Lower lobe of right lung (tissue), 2 donors: ENCODE data around the gene SFXN1. TPM values are rescaled to one million over a fixed set of nuclear protein-coding genes. Genes with fewer than 3 reads are reported as not detected.

Experiments
- ATAC-seq, 2 donors: fragments of 200-7000 bp; cut with Tn5 transposase; one replicate each; pipeline ENCODE4 v1.9.1; 2020 to 2022; ENCODE audit warnings: mild to moderate bottlenecking in 2 of 2, moderate library complexity in 2 of 2
- DNase-seq: peaks from one replicate; pipeline ENCODE4 v3.0.0-alpha.2; 2020
- H3K27ac ChIP-seq: fragments of 200-600 bp; one replicate; pipeline ENCODE4 v1.8.0; 2022
- H3K27me3 ChIP-seq: fragments of 200-600 bp; one replicate; pipeline ENCODE4 v1.8.0; 2022; ENCODE audit warnings: low read depth
- H3K36me3 ChIP-seq: fragments of 200-600 bp; one replicate; pipeline ENCODE4 v1.8.0; 2022; ENCODE audit warnings: mild to moderate bottlenecking
- H3K4me1 ChIP-seq: fragments of 200-600 bp; one replicate; pipeline ENCODE4 v1.8.0; 2022
- H3K4me3 ChIP-seq: fragments of 200-600 bp; one replicate; pipeline ENCODE4 v1.8.0; 2022; ENCODE audit warnings: mild to moderate bottlenecking
- H3K9me3 ChIP-seq: fragments of 200-600 bp; one replicate; pipeline ENCODE4 v1.8.0; 2022
- intact Hi-C: fragments of 100-400 bp; cut with DNase I; formaldehyde crosslinking; loops from one replicate; pipeline ENCODE4 v1.11.0; 2022
- total RNA-seq: library from RNA; stranded (reverse); fragmentation: NEBNext Ultra II Directional; extraction: Animal tissue kit (Norgen Biotek cat#: 25700); gene quantifications from one replicate; pipeline ENCODE4 v1.2.1, GENCODE V29; 2021
- TF ChIP-seq, protein P1 (sequence below): fragments of 200-600 bp; IDR thresholded peaks from one replicate; pipeline ENCODE4 v1.8.0; 2022; ENCODE audit warnings: antibody characterized with exemption, mild to moderate bottlenecking
- donor health status: DM: no; HTN: yes; CAD: no; lungs with severe emphysema.

The SFXN1 gene
- total RNA-seq, 1 donor from 2014 or later, result 15.7 TPM

DNA sequence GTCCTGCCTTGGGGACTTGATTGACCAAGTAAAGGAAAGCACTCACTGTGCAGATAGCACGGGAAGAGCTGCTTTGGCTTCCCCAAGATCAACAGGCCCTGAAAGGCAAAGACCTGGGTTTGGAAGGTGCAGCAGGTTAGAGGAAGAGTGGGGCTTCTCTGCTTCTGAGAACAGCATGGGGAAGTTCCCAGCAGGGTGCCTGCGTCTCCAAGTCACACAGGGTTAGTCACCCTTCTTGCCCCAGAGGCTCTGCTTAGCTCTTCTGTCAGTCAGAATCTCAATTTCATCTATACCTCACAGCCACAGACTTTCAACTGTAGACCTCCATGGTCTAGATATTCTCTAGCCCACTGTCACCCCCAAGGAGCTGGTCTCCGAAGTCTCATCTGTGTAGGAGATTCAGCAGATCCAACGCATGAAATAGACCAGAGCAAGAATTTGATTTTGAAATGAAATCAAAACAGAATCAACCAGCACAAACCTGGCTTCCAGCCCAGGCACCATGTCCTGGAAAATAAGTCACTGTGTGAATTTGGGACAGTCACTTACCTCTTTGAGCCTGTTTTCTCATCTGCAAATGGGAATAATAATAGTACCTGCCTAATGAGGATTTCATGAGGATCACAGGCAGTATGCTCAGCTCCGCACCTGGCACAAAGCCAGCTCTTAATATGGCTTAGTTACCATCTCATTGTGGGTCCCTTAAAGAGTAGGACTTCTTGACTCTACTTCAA, 64.0 kb downstream of the SFXN1 start:
- Histone ChIP-seq H3K4me3 (no peak overlapping the region), H3K4me1 (no peaks in the 10 kb centered on the region), H3K27ac (no peak overlapping the region), H3K36me3 (no peaks in the 10 kb centered on the region), H3K9me3 (no peaks in the 10 kb centered on the region), H3K27me3 (peaks cover 9% of the 10 kb centered on the region)
- no peak for DNase-seq
- TF ChIP-seq, protein P1, sequence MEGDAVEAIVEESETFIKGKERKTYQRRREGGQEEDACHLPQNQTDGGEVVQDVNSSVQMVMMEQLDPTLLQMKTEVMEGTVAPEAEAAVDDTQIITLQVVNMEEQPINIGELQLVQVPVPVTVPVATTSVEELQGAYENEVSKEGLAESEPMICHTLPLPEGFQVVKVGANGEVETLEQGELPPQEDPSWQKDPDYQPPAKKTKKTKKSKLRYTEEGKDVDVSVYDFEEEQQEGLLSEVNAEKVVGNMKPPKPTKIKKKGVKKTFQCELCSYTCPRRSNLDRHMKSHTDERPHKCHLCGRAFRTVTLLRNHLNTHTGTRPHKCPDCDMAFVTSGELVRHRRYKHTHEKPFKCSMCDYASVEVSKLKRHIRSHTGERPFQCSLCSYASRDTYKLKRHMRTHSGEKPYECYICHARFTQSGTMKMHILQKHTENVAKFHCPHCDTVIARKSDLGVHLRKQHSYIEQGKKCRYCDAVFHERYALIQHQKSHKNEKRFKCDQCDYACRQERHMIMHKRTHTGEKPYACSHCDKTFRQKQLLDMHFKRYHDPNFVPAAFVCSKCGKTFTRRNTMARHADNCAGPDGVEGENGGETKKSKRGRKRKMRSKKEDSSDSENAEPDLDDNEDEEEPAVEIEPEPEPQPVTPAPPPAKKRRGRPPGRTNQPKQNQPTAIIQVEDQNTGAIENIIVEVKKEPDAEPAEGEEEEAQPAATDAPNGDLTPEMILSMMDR, result no peak
- intact Hi-C loops, result no loop called here
- no peak for ATAC-seq

DNA sequence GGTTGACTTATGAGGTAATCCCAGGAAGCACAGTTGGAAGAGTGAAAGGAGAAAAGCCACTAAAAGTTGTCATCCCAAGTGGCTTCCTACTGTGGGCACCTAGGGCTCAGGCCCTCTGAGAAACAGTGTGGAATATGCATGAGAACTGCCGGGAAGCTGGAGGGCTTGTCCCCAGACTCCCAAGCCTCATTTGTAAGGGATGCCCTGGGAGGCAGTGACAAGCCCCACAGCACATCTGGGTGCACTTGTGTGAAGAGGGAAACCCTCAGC, 64.5 kb downstream of the SFXN1 start:
- H3K36me3 ChIP-seq, result no peaks in the 10 kb centered on the region
- intact Hi-C loops, result no loop called here

GRCh38 chr5:175544108-175544511, 65.8 kb downstream of the SFXN1 start:
- DNase-seq (no peak), ATAC-seq (no peak)
- H3K27ac ChIP-seq, result no peak overlapping the region
- TF ChIP-seq, protein P1, result no peak
- H3K9me3 ChIP-seq, result no peaks in the 10 kb centered on the region
- H3K4me3 ChIP-seq, result no peak overlapping the region
- peaks cover 19% of the 10 kb centered on the region for H3K27me3 ChIP-seq
- no peaks in the 10 kb centered on the region for H3K4me1 ChIP-seq
- intact Hi-C loops, result no loop called here
- no peaks in the 10 kb centered on the region for H3K36me3 ChIP-seq

More for the DNA sequence above, 64.5 kb downstream of the SFXN1 start:
- ATAC-seq (no peak), DNase-seq (no peak)
- H3K4me1 ChIP-seq, result no peaks in the 10 kb centered on the region
- H3K27ac ChIP-seq, result no peak overlapping the region
- H3K27me3 ChIP-seq, result peaks cover 9% of the 10 kb centered on the region
- TF ChIP-seq, protein P1, result no peak
- H3K9me3 ChIP-seq, result no peaks in the 10 kb centered on the region
- no peak overlapping the region for H3K4me3 ChIP-seq

DNA sequence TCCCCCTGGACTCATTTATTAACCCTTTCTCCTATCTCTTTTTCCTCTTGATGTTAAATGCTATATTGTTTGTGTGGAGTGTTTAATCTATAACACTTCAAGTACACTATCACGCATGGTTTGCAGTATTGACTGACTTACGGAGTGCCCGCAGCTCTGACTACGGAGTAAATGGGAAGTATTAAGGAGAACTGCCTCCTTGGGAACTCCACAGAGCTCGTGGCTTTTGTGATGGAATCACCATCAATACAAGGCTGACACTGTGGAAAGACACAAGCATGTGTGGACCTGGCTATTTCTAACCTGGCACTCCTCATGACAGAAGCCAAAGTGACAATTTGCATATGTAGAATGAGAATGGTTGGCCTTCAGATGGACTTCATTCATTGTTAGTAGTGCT, 66.2 kb downstream of the SFXN1 start:
- TF ChIP-seq, protein P1, result no peak
- ATAC-seq, result no peak

DNA sequence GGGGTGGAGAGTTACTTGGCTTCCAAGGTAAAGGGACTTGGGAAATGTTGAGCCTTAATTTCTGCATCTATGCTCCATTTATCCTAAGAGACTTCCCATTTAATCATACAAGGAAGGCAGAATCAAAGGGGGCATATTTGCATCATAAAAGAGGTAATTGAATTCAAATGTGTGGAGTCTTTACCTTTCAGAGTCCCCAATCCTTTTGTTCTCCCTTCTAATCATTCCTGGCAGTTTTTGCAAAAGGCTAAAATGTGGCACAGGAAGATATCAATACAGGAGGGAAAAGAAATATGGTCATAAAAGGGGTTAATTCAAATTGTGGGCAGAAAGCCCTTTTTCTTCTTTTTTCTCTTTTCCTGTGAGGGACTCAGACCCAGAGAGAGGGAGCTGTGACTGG, 69.5 kb downstream of the SFXN1 start:
- Histone ChIP-seq H3K4me3 (no peak overlapping the region), H3K36me3 (no peaks in the 10 kb centered on the region), H3K4me1 (no peaks in the 10 kb centered on the region), H3K27me3 (peaks cover 29% of the 10 kb centered on the region), H3K9me3 (no peaks in the 10 kb centered on the region), H3K27ac (no peak overlapping the region)
- no peak for ATAC-seq
- TF ChIP-seq, protein P1, result no peak
- intact Hi-C loops, result no loop called here
- no peak for DNase-seq

More for the DNA sequence above, 66.2 kb downstream of the SFXN1 start:
- no peak for DNase-seq
- intact Hi-C loops, result no loop called here
- H3K4me3 ChIP-seq, result no peak overlapping the region
- H3K4me1 ChIP-seq, result no peaks in the 10 kb centered on the region
- no peaks in the 10 kb centered on the region for H3K36me3 ChIP-seq
- H3K9me3 ChIP-seq, result no peaks in the 10 kb centered on the region
- H3K27ac ChIP-seq, result no peak overlapping the region
- peaks cover 24% of the 10 kb centered on the region for H3K27me3 ChIP-seq
